Mammary epithelial cell (primary cell): ENCODE data around the gene PSMA6.

Experiments
- CTCF ChIP-seq, 2 donors: IDR thresholded peaks in 1 of 2; conservative IDR thresholded peaks in 1 of 2; 2 replicates each; pipeline ENCODE4 v1.5.1; 2011 to 2012; ENCODE audit warnings: inconsistent platforms in 2 of 2, low read length in 2 of 2, mild to moderate bottlenecking in 2 of 2, control low read depth in 1 of 2, low read depth in 1 of 2; ENCODE audit not compliant: insufficient read depth in 1 of 2; ENCODE audit errors: extremely low read depth in 1 of 2
- EZH2 ChIP-seq: IDR thresholded peaks from 2 replicates; pipeline ENCODE4 v1.6.1; 2012; ENCODE audit warnings: low read length, inconsistent platforms, borderline replicate concordance

DNA sequence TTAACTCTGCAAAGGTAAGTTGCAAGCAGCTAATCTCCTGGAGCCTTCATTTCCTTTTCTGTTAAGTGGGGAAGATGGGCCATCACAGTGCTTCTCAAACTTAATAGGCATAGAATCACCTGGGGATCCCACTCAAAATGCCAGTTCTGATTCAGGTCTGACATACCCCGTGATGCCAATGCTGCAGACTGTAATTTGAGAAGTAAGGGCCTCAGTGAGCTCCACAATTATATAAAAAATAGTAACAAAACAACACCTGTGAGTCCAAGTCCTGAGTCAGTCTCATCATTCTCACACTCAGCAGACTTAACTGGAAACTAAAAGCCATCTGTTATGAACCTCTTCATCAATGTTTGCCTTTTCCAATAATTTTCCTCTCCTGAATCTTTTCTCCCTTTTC lies 10.8 kb upstream of the PSMA6 start:
- TF ChIP-seq CTCF (conservative IDR thresholded peaks at IDR 0.05 in 1 of 2, IDR thresholded peaks at IDR 0.05 in 1 of 2; ENCODE audit: extremely low read depth in 1 of 2, insufficient read depth in 1 of 2, low read depth in 1 of 2, low read length in 2 of 2) (no peak), EZH2 (no peak)
